ENCODE results near the gene PAMR1. TPM values are rescaled to one million over a fixed set of nuclear protein-coding genes. Genes with fewer than 3 reads are reported as not detected.

PAMR1 gene
- total and polyA plus RNA-seq, 2 donors (not counting 3 experiments of a cell fraction or from before 2014, with no cell fraction given): not detected

DNA sequence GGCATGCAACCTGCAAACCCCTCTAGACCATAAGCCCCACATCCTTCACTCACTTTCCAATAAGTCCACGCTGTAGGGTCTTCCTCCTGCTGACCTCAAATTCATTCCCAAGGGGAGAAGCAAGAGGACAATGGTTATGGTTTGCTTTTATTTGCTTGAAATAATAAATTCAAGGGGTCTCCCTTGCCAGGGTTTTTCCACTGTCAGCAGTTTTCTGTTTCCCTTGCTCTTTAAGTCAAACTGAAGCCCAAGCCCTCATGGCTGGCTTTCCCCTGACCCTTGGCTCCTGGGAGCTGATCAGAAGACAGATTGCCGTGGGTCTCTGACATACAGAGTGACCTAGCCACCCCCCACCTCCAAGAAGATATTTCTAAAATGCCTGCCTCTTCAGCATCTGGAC, 109.9 kb downstream of the PAMR1 start:
- intact Hi-C loops (cut with micrococcal nuclease): no loop called here

More for the DNA sequence above, 109.9 kb downstream of the PAMR1 start:
- H3K4me2 ChIP-seq (ENCODE audit: insufficient read depth, low read length): no peak overlapping the region
- DNase-seq (ENCODE audit: low read depth, low spot score) (no peak), FAIRE-seq (no peak)
- no TSS peak for BruUV-seq (replicated peaks)
- ChIA-PET CTCF (no interaction called here), POLR2A (no interaction called here)
- no peak overlapping the region for H3K4me3 ChIP-seq (replicated peaks in 1 of 3; ENCODE audit: insufficient read depth in 1 of 3, low read depth in 1 of 3, low read length in 3 of 3)
- no peaks in the 10 kb centered on the region for H3K36me3 ChIP-seq (ENCODE audit: control insufficient read depth in 2 of 2, extremely low read depth in 1 of 2, insufficient read depth in 2 of 2, low read length in 2 of 2)
- no peaks in the 10 kb centered on the region for H3K9me1 ChIP-seq (replicated peaks; ENCODE audit: control insufficient read depth, extremely low read depth, insufficient read depth, low read length)
- H4K20me1 ChIP-seq (replicated peaks; ENCODE audit: control insufficient read depth, extremely low read depth, insufficient read depth, low read length): no peaks in the 10 kb centered on the region
- no peak overlapping the region for H2AFZ ChIP-seq (ENCODE audit: low read depth, low read length)
- TF ChIP-seq GATA2 (IDR thresholded peaks at IDR 0.05; ENCODE audit: insufficient read depth, insufficient read length, low read depth, low read length): no peak
- TF ChIP-seq, protein P1, sequence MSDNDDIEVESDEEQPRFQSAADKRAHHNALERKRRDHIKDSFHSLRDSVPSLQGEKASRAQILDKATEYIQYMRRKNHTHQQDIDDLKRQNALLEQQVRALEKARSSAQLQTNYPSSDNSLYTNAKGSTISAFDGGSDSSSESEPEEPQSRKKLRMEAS (IDR thresholded peaks at IDR 0.05; ENCODE audit: insufficient read depth, insufficient read length): no peak
- no peak for TF ChIP-seq MYC (IDR thresholded peaks at IDR 0.05; ENCODE audit: low read depth, low read length)
- TF ChIP-seq POLR2AphosphoS5 (IDR thresholded peaks at IDR 0.05; ENCODE audit: insufficient read depth, low read depth, low read length): no peak
- TF ChIP-seq, protein P2, sequence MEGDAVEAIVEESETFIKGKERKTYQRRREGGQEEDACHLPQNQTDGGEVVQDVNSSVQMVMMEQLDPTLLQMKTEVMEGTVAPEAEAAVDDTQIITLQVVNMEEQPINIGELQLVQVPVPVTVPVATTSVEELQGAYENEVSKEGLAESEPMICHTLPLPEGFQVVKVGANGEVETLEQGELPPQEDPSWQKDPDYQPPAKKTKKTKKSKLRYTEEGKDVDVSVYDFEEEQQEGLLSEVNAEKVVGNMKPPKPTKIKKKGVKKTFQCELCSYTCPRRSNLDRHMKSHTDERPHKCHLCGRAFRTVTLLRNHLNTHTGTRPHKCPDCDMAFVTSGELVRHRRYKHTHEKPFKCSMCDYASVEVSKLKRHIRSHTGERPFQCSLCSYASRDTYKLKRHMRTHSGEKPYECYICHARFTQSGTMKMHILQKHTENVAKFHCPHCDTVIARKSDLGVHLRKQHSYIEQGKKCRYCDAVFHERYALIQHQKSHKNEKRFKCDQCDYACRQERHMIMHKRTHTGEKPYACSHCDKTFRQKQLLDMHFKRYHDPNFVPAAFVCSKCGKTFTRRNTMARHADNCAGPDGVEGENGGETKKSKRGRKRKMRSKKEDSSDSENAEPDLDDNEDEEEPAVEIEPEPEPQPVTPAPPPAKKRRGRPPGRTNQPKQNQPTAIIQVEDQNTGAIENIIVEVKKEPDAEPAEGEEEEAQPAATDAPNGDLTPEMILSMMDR (IDR thresholded peaks at IDR 0.05; ENCODE audit: extremely low read depth in 1 of 2, insufficient read depth in 1 of 2, low read depth in 1 of 2, low read length in 2 of 2): no peak
- TF ChIP-seq JUN (IDR thresholded peaks at IDR 0.05; ENCODE audit: borderline replicate concordance, insufficient read depth, insufficient read length, low read depth): no peak
- TF ChIP-seq EZH2 (IDR thresholded peaks at IDR 0.05; ENCODE audit: borderline replicate concordance, low read depth, low read length, severe bottlenecking): no peak
- TF ChIP-seq FOS (IDR thresholded peaks at IDR 0.05; ENCODE audit: borderline replicate concordance, insufficient read depth, low read length): no peak
- no peak for TF ChIP-seq POLR2A (IDR thresholded peaks at IDR 0.05; ENCODE audit: low read depth, low read length)
- H3K27ac ChIP-seq (ENCODE audit: insufficient read depth, low read depth, low read length): no peak overlapping the region
- dilution Hi-C loops (cut with MboI; ENCODE audit: extremely low pct_ligation_motif_present, low sequenced_read_pairs): no loop called here
- peaks cover 41 to 69% of the 10 kb centered on the region in 2 experiments for H3K27me3 ChIP-seq (ENCODE audit: control insufficient read depth in 2 of 2, insufficient read depth in 2 of 2, low read length in 2 of 2)
- H3K9me3 ChIP-seq (replicated peaks; ENCODE audit: control insufficient read depth, insufficient read depth, low read length): no peaks in the 10 kb centered on the region
- no peaks in the 10 kb centered on the region for H3K79me2 ChIP-seq (ENCODE audit: control insufficient read depth, insufficient read depth, low read length)
- no peak overlapping the region for H3K9ac ChIP-seq (replicated peaks; ENCODE audit: extremely low read depth, insufficient read depth, low read length)
- H3K4me1 ChIP-seq (ENCODE audit: control insufficient read depth, extremely low read depth, insufficient read depth, low read length): no peaks in the 10 kb centered on the region
